GM19438 (cell line): ENCODE measurements around the gene C2CD2.

Experiments
- ATAC-seq: cut with Tn5 transposase; IDR thresholded peaks from one replicate; pipeline ENCODE4 v1.9.1; 2021; ENCODE audit warnings: low read depth; ENCODE audit not compliant: unreplicated experiment

C2CD2 gene

DNA sequence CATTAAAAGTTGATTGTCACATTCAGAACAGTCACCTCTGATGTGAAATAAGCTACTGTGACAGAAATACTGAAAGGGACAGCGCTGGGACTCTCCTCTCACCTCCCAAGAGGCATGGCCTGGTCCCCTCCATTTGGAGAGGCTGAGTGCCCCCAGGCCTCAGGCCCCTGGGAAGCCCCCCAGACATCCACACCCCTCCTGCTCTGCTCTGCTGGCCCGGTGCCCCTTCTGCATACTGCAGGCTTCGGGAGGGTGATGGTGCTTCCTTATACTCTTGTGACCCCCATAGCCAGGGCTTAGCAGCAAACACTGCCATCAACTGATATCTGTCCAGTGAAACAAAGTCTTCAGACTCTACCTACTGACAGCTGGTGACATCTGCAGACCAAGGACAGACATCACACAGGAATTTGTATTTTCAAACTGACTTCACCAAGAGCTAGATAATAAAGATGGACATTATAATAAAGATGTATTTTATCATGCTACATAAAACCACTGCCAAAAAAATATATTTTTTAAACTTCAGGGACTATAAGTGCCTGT, 36.9 kb downstream of the C2CD2 start:
- no peak for ATAC-seq

GRCh38 chr21:41914965-41915364, 38.9 kb downstream of the C2CD2 start:
- no peak for ATAC-seq

- ATAC-seq = no peak
These were observed 39.5 kb downstream of the C2CD2 start for GRCh38 chr21:41914358-41914757.

DNA sequence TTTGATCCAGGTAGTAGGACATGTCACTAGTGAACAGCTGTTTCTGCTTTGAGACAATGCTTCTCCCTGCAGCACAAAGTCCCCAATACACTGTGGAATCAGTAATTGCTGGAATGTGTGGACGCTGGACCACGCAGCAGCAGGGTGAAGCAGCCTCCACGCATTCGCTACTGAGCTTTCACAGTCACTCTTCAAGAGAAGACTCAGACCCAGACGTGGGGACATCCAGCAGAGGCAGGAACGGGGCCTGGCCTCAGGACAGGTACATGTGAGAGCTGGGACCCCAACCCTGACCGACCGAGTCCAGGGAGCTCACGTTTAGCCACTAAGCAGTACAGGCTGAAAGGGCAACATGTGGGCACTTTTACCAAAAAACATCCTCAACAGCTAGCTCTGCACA, 40.6 kb downstream of the C2CD2 start:
- no peak for ATAC-seq

- no peak for ATAC-seq
These were observed 45.0 kb downstream of the C2CD2 start for GRCh38 chr21:41908829-41909228.

DNA sequence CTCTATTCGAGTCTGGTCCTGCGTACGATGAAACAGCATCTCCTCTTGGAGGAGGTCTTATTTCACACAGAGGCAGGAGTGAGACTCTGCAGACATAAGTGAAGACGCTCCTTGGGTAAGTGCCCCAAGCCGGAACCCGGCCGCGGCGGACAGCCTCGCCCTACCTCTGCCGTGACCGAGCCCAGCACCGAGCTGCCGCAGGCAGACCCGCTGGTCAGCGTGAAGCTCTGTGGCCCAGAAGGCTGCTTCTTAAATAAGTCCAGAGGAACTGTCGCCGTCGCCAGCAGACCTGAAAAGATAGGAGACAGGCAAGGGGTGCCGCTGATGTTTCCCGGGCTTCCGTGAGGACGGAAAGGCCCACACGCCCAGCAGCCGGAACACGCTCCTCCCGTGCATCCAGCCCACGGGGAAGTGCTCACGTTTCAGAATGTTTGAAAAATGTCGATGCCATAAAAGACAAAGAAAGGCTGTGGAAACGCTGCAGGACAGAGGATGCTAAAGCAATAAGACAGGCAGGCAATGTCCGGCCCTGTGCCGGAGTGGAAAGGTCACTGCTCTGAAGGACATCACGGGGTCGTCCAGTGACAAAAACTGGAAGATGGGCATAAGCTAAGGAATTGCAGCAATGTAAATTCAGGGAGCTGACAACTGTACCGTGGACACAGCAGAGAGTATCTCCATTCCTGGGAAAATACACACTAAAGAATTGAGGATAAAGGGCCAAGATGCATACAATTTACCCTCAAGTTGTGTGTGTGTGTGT, 46.1 kb downstream of the C2CD2 start:
- no peak for ATAC-seq

DNA sequence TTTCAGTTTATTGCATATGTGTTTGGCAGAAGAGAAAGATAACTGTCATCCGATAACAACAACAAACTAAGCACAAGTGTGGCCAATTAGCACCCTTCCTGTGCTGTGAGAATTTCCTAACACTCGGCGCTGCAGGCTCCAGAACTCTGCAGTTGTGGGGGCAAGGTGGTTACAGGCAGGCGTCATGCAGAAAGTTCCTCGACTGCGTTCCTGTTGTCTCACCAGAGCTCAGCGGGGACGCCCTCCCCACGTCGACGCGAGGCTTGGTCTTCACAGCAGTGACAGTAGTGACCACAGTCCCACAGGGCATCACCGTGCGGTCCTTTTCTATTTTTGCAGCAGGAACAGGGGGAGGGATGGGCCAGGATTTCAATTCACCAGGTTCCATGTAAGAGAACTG, 47.0 kb downstream of the C2CD2 start:
- no peak for ATAC-seq

- no peak for ATAC-seq
These were observed 50.1 kb downstream of the C2CD2 start for GRCh38 chr21:41903559-41904351.

GRCh38 chr21:41902946-41903345, 50.9 kb downstream of the C2CD2 start:
- no peak for ATAC-seq

DNA sequence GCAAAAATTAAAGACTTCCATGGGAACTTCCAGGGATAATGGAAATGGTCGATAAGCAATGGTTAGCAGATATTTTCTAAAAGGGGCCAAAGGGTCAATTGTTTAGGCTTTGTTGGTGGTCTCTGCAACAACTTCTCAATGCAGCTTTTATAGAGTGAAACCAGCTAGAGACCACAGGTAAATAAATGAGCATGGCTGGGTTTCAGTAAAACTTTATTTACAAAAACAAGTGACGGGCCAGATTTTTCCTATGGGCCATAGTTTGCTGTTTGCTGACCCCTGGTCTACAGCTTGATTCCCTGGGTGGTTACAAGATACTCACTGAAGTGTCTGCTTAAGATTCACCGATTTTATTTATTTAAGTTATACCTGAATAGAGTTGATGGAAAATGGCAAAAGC, 52.0 kb downstream of the C2CD2 start:
- no peak for ATAC-seq

- ATAC-seq = no peak
These were observed 52.7 kb downstream of the C2CD2 start for GRCh38 chr21:41901099-41901498.

DNA sequence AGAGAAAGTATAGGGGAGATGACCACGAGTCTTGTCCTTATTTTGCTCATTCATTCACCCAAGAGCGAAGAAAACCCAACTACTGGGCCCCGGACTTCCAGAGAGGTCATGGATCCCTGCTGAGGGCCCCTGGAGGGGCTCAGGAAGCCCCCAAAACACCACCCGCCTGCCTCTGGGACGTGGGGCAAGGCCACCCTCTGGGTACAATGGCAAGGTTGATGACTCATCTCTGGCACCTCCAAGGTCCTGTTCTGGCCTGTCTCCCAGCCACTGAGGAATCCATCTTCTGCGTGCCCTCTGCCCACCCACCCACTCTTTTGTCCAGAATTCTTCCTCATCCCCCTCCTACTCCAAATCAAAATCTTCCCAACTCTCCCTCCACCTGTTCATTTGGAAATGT, 53.4 kb downstream of the C2CD2 start:
- no peak for ATAC-seq

- ATAC-seq = no peak
These were observed 54.2 kb downstream of the C2CD2 start for GRCh38 chr21:41899426-41900202.

- ATAC-seq = no peak
These were observed 54.8 kb downstream of the C2CD2 start for GRCh38 chr21:41898998-41899397.

DNA sequence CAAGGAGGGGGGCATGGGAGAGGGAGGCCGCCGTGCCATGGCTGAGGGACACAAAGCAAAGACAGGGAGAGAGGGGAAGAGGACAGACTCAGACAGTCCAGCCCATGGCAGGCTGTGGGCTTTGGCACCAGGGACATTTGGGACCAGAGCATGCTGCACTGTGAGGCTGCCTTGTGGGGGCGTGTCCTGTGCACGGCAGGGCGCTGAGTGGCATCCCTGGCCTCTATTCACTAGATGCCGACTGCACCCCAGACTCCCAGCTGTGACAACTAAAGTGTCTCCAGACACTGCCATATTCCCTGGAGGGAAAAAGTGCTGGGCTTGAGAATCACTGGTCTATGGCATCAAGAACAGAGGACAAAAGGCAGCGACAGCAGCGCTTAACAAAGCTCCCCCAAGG, 56.1 kb downstream of the C2CD2 start:
- ATAC-seq = no peak

- no peak for ATAC-seq
These were observed 56.7 kb downstream of the C2CD2 start for GRCh38 chr21:41897047-41897669.

GRCh38 chr21:41895643-41896493, 58.0 kb downstream of the C2CD2 start:
- no peak for ATAC-seq

GRCh38 chr21:41894922-41895557, 58.8 kb downstream of the C2CD2 start:
- no peak for ATAC-seq

DNA sequence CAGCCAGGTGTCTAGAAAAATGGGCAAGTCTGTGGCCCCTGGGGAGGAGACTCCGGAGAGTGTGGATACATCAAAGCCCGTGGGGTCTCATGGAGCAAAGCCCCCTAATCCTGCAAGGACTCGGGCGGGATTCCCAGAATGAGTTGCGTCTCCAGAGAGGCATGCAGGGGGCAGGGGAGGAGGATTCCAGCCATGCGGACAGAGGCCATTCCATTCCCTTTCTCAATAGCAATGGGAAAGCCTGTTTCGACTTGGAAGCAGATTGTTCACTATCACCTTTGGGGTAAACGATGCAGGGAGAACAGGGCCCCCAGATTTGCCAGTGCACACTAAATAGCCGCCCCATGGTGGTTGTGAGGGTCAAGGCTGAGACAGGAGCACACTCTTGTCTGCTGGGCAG, 59.3 kb downstream of the C2CD2 start:
- ATAC-seq = no peak
